ENCODE data around the gene ZSCAN5A.
"Not testable (repeated sequence)": the region's sequence is repeated elsewhere in the genome, so short reads cannot be mapped to it uniquely, and the experiment has no call there.

ZSCAN5A gene

DNA sequence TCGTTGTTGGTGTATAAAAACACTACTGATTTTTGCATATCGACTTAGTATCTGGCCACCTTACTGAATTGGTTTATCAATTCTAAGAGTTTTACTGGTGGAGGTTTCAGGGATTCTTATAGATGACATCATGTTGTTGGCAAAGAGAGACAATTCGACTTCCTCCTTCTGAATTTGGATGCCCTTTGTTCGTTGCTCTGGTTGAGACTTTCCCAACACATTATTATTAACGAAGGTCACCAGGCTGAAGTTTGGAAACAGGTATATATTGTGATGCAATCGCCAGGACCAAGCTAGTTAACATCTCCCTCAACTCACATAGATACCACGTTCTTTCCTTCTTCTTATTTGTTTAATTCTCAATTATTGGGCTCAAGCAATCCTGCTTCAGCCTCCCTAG is 115.0 kb downstream of the ZSCAN5A start:
- no peaks in the 10 kb centered on the region for H3K27me3 ChIP-seq (ENCODE audit: insufficient read depth, low read length)
- H3K79me2 ChIP-seq (ENCODE audit: control insufficient read depth, insufficient read depth, low read length, poor library complexity), result no peaks in the 10 kb centered on the region
- H3K36me3 ChIP-seq (ENCODE audit: control insufficient read depth in 1 of 2, insufficient read depth in 2 of 2, low read length in 2 of 2), result no peaks in the 10 kb centered on the region
- no CpG with 5 or more reads among the region's 7 CpGs for WGBS (ENCODE audit: extremely low coverage, insufficient coverage, insufficient read length)
- H2AK5ac ChIP-seq (ENCODE audit: low read length), result no peak overlapping the region
- H2BK12ac ChIP-seq (ENCODE audit: low read length), result no peak overlapping the region
- no peak for DNase-seq
- no peaks in the 10 kb centered on the region for H3K9me3 ChIP-seq (ENCODE audit: insufficient read depth, low read depth, low read length)
- H2BK5ac ChIP-seq (ENCODE audit: low read depth, low read length, poor library complexity), result no peak overlapping the region
- H3K4ac ChIP-seq (ENCODE audit: low read depth, low read length), result no peak overlapping the region
- no peaks in the 10 kb centered on the region for H3K4me1 ChIP-seq (ENCODE audit: control insufficient read depth in 1 of 2, insufficient read depth in 2 of 2, low read length in 2 of 2)
- H4K91ac ChIP-seq (ENCODE audit: low read depth, low read length), result no peak overlapping the region
- no peak overlapping the region for H4K12ac ChIP-seq (ENCODE audit: low read depth, low read length)
- H3K9ac ChIP-seq (ENCODE audit: low read length), result no peak overlapping the region
- H3K4me2 ChIP-seq (ENCODE audit: low read length), result no peak overlapping the region
- H3K27ac ChIP-seq (ENCODE audit: low read depth, low read length), result no peak overlapping the region
- H3K4me3 ChIP-seq (ENCODE audit: low read depth, low read length), result no peak overlapping the region
- no peak overlapping the region for H4K8ac ChIP-seq (ENCODE audit: low read depth, low read length)
- H3K79me1 ChIP-seq (ENCODE audit: low read length), result no peaks in the 10 kb centered on the region
- H3K14ac ChIP-seq (ENCODE audit: low read length), result no peak overlapping the region
- no peak overlapping the region for H3K18ac ChIP-seq (ENCODE audit: low read length)
- no peak overlapping the region for H3K23ac ChIP-seq (ENCODE audit: low read length)
- H2BK120ac ChIP-seq (ENCODE audit: insufficient read depth, low read length, poor library complexity), result no peak overlapping the region
- no peak overlapping the region for H2AFZ ChIP-seq (ENCODE audit: insufficient read depth, low read length, poor library complexity)

DNA sequence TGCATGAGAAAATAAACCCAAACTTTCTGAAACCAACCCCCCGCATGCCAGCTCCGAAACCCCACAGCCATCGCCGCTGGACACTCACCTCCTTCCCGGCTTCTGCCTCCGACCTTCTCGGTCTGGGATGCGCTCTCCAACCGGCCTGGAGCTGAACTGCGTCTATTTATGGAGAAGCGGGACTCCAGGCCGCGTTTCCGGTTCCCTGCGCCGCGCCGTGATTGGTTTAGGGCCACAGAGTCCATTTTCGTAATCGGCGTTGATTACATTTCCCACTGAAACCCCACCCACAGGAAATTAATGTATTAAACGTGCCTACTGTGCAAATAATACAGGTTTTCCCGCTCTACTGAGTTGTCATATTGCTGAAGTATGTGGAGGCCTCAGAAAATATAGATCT is 117.0 kb downstream of the ZSCAN5A start, which contains the start of gene ZSCAN5B:
TSS of gene ZSCAN5B (minus strand) at position 138 of the 400 bp plus-strand sequence. CDS start 4,731 bp downstream, outside the sequence.
- WGBS (ENCODE audit: extremely low coverage, insufficient coverage, insufficient read length), result no CpG with 5 or more reads among the region's 23 CpGs
- not testable (repeated sequence) for H3K27ac ChIP-seq (ENCODE audit: low read depth, low read length); H4K8ac ChIP-seq (ENCODE audit: low read depth, low read length); H2AFZ ChIP-seq (ENCODE audit: insufficient read depth, low read length, poor library complexity); DNase-seq; H2BK5ac ChIP-seq (ENCODE audit: low read depth, low read length, poor library complexity); H3K4ac ChIP-seq (ENCODE audit: low read depth, low read length); H3K14ac ChIP-seq (ENCODE audit: low read length); H2AK5ac ChIP-seq (ENCODE audit: low read length); H4K12ac ChIP-seq (ENCODE audit: low read depth, low read length); H3K27me3 ChIP-seq (ENCODE audit: insufficient read depth, low read length); H3K79me1 ChIP-seq (ENCODE audit: low read length); H3K36me3 ChIP-seq (ENCODE audit: control insufficient read depth in 1 of 2, insufficient read depth in 2 of 2, low read length in 2 of 2); H3K18ac ChIP-seq (ENCODE audit: low read length); H3K79me2 ChIP-seq (ENCODE audit: control insufficient read depth, insufficient read depth, low read length, poor library complexity); H3K9ac ChIP-seq (ENCODE audit: low read length); H2BK120ac ChIP-seq (ENCODE audit: insufficient read depth, low read length, poor library complexity); H3K4me2 ChIP-seq (ENCODE audit: low read length); H3K4me3 ChIP-seq (ENCODE audit: low read depth, low read length); H3K4me1 ChIP-seq (ENCODE audit: control insufficient read depth in 1 of 2, insufficient read depth in 2 of 2, low read length in 2 of 2); H3K9me3 ChIP-seq (ENCODE audit: insufficient read depth, low read depth, low read length); H2BK12ac ChIP-seq (ENCODE audit: low read length); H4K91ac ChIP-seq (ENCODE audit: low read depth, low read length); H3K23ac ChIP-seq (ENCODE audit: low read length)

DNA sequence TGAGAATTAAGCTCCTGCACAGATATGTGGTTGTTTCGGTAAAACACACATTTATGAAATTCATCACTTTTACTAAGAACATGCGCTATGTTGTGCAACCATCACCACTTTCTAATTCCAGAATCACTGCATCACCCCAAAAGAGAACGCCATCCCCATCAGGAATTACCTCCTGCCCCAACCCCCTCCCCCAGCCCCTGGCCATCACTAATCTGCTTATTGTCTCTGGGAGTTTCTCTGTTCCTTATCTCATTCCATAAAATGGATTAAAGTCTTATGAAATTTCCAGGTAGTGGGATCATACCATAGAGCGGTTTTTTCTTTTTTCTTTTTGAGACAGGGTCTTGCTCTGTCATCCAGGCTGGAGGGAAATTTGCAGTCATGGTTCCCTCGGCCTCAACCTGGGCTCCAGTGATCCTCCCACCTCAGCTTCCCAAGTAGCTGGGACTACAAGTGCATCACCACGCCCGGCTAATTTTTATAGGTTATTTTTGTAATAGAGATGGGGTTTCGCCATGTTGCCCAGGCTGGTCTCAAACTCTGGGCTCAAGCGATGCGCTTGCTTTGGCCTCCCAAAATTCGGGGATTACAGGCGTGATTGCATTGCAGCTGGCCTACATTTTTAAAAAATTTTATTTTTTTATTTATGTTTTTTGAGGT is 120.5 kb downstream of the ZSCAN5A start:
- Histone ChIP-seq H3K36me3 (ENCODE audit: control insufficient read depth in 1 of 2, insufficient read depth in 2 of 2, low read length in 2 of 2) (no peaks in the 10 kb centered on the region), H3K18ac (ENCODE audit: low read length) (no peak overlapping the region), H3K4me2 (ENCODE audit: low read length) (no peak overlapping the region), H4K91ac (ENCODE audit: low read depth, low read length) (no peak overlapping the region), H3K79me2 (ENCODE audit: control insufficient read depth, insufficient read depth, low read length, poor library complexity) (no peaks in the 10 kb centered on the region), H3K27me3 (ENCODE audit: insufficient read depth, low read length) (no peaks in the 10 kb centered on the region), H3K4me3 (ENCODE audit: low read depth, low read length) (no peak overlapping the region), H3K14ac (ENCODE audit: low read length) (no peak overlapping the region), H2AK5ac (ENCODE audit: low read length) (no peak overlapping the region), H3K4ac (ENCODE audit: low read depth, low read length) (no peak overlapping the region), H4K8ac (ENCODE audit: low read depth, low read length) (no peak overlapping the region), H2AFZ (ENCODE audit: insufficient read depth, low read length, poor library complexity) (no peak overlapping the region), H4K12ac (ENCODE audit: low read depth, low read length) (no peak overlapping the region), H2BK5ac (ENCODE audit: low read depth, low read length, poor library complexity) (no peak overlapping the region), H3K23ac (ENCODE audit: low read length) (no peak overlapping the region), H3K9me3 (ENCODE audit: insufficient read depth, low read depth, low read length) (no peaks in the 10 kb centered on the region), H3K79me1 (ENCODE audit: low read length) (no peaks in the 10 kb centered on the region), H3K9ac (ENCODE audit: low read length) (no peak overlapping the region), H2BK12ac (ENCODE audit: low read length) (no peak overlapping the region), H3K27ac (ENCODE audit: low read depth, low read length) (no peak overlapping the region), H2BK120ac (ENCODE audit: insufficient read depth, low read length, poor library complexity) (no peak overlapping the region), H3K4me1 (ENCODE audit: control insufficient read depth in 1 of 2, insufficient read depth in 2 of 2, low read length in 2 of 2) (no peaks in the 10 kb centered on the region)
- no CpG with 5 or more reads among the region's 12 CpGs for WGBS (ENCODE audit: extremely low coverage, insufficient coverage, insufficient read length)
- no peak for DNase-seq

DNA sequence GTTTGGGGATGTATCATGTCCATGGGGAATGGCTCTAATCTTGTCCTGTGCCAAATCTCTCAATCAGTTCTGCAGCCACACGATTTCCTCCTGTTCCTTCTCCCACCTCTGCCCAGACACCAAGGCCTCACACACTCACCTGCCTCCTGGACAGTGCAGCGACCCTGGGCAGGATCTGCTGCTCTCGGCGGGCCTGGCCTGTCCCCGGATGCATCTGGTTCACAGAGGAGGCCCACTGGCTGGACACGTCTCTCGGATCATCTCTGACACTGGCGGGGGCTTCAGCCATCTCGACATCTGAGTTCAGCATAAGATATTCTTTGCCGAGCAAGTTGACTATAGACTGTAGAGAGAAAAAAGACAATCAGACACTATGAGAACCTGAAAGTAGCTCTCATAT is 122.9 kb downstream of the ZSCAN5A start:
- no CpG with 5 or more reads among the region's 10 CpGs for WGBS (ENCODE audit: extremely low coverage, insufficient coverage, insufficient read length)
- no peaks in the 10 kb centered on the region for H3K4me1 ChIP-seq (ENCODE audit: control insufficient read depth in 1 of 2, insufficient read depth in 2 of 2, low read length in 2 of 2)

More for the DNA sequence above, 122.9 kb downstream of the ZSCAN5A start:
- Histone ChIP-seq H3K27me3 (ENCODE audit: insufficient read depth, low read length) (no peaks in the 10 kb centered on the region), H3K14ac (ENCODE audit: low read length) (no peak overlapping the region), H3K4me3 (ENCODE audit: low read depth, low read length) (no peak overlapping the region), H3K9me3 (ENCODE audit: insufficient read depth, low read depth, low read length) (no peaks in the 10 kb centered on the region), H2AFZ (ENCODE audit: insufficient read depth, low read length, poor library complexity) (no peak overlapping the region), H3K79me2 (ENCODE audit: control insufficient read depth, insufficient read depth, low read length, poor library complexity) (no peaks in the 10 kb centered on the region), H3K36me3 (ENCODE audit: control insufficient read depth in 1 of 2, insufficient read depth in 2 of 2, low read length in 2 of 2) (no peaks in the 10 kb centered on the region), H2AK5ac (ENCODE audit: low read length) (no peak overlapping the region), H3K9ac (ENCODE audit: low read length) (no peak overlapping the region), H4K91ac (ENCODE audit: low read depth, low read length) (no peak overlapping the region), H4K12ac (ENCODE audit: low read depth, low read length) (no peak overlapping the region), H4K8ac (ENCODE audit: low read depth, low read length) (no peak overlapping the region), H2BK120ac (ENCODE audit: insufficient read depth, low read length, poor library complexity) (no peak overlapping the region), H2BK12ac (ENCODE audit: low read length) (no peak overlapping the region), H3K79me1 (ENCODE audit: low read length) (no peaks in the 10 kb centered on the region), H3K23ac (ENCODE audit: low read length) (no peak overlapping the region), H2BK5ac (ENCODE audit: low read depth, low read length, poor library complexity) (no peak overlapping the region), H3K27ac (ENCODE audit: low read depth, low read length) (no peak overlapping the region), H3K4ac (ENCODE audit: low read depth, low read length) (no peak overlapping the region), H3K4me2 (ENCODE audit: low read length) (no peak overlapping the region), H3K18ac (ENCODE audit: low read length) (no peak overlapping the region)
- no peak for DNase-seq
